HEK293T (cell line): ENCODE measurements around the gene HELZ.

Source experiments
- CTCF ChIA-PET: fragments of 350-600 bp; formaldehyde crosslinking; extraction: SDS; loops from one replicate; lab custom pipeline; 2021; ENCODE audit warnings: antibody characterized with exemption, inconsistent platforms; lab: Yijun Ruan, JAX
- POLR2A ChIA-PET: fragments of 350-600 bp; formaldehyde crosslinking; extraction: SDS; loops from one replicate; lab custom pipeline; 2020; ENCODE audit warnings: antibody characterized with exemption, inconsistent platforms; lab: Yijun Ruan, JAX
- DNase-seq: peaks from one replicate; pipeline ENCODE4 v3.0.0; 2012; ENCODE audit warnings: mixed read lengths; ENCODE audit errors: extremely low spot score
- ARNT ChIP-seq: fragments of 450-650 bp; IDR thresholded peaks from 2 replicates; pipeline ENCODE4 v1.6.1; 2017; ENCODE audit warnings: mild to moderate bottlenecking
- BHLHE40 ChIP-seq: fragments of 450-650 bp; IDR thresholded peaks from 2 replicates; pipeline ENCODE4 v1.6.1; 2016; ENCODE audit warnings: mild to moderate bottlenecking, moderate library complexity, borderline replicate concordance
- CTBP1 ChIP-seq: fragments of 450-650 bp; IDR thresholded peaks from 2 replicates; pipeline ENCODE4 v1.6.1; 2016; ENCODE audit warnings: borderline replicate concordance
- ELF4 ChIP-seq: fragments of 450-650 bp; IDR thresholded peaks from 2 replicates; pipeline ENCODE4 v1.6.1; 2017; ENCODE audit warnings: antibody characterized with exemption
- FOXA1 ChIP-seq: fragments of 450-650 bp; IDR thresholded peaks from 2 replicates; pipeline ENCODE4 v1.6.1; 2016; ENCODE audit warnings: mild to moderate bottlenecking
- FOXK2 ChIP-seq: fragments of 450-650 bp; IDR thresholded peaks from 2 replicates; pipeline ENCODE4 v1.6.1; 2016; ENCODE audit warnings: mild to moderate bottlenecking
- FOXM1 ChIP-seq: fragments of 450-650 bp; IDR thresholded peaks from 2 replicates; pipeline ENCODE4 v1.6.1; 2017; ENCODE audit warnings: mild to moderate bottlenecking, borderline replicate concordance
- HDGF ChIP-seq: fragments of 450-650 bp; IDR thresholded peaks from 2 replicates; pipeline ENCODE4 v1.6.1; 2017; ENCODE audit warnings: antibody characterized with exemption, borderline replicate concordance
- L3MBTL2 ChIP-seq: fragments of 450-650 bp; conservative IDR thresholded peaks from 2 replicates; pipeline ENCODE4 v1.6.1; 2016; ENCODE audit warnings: mild to moderate bottlenecking
- LEF1 ChIP-seq: fragments of 450-650 bp; IDR thresholded peaks from 2 replicates; pipeline ENCODE4 v1.6.1; 2017; ENCODE audit warnings: mild to moderate bottlenecking, borderline replicate concordance
- NFRKB ChIP-seq: fragments of 450-650 bp; IDR thresholded peaks from 2 replicates; pipeline ENCODE4 v1.6.1; 2016; ENCODE audit warnings: mild to moderate bottlenecking, moderate library complexity
- SP1 ChIP-seq: fragments of 450-650 bp; IDR thresholded peaks from 2 replicates; pipeline ENCODE4 v1.6.1; 2017
- SUZ12 ChIP-seq: fragments of 450-650 bp; IDR thresholded peaks from 2 replicates; pipeline ENCODE4 v1.6.1; 2016; ENCODE audit warnings: mild to moderate bottlenecking
- TARDBP ChIP-seq: fragments of 450-650 bp; IDR thresholded peaks from 2 replicates; pipeline ENCODE4 v1.6.1; 2016
- ZNF384 ChIP-seq: fragments of 450-650 bp; IDR thresholded peaks from 2 replicates; pipeline ENCODE4 v1.6.1; 2016
- TF ChIP-seq, protein P1 (sequence below): fragments of 450-650 bp; IDR thresholded peaks from 2 replicates; pipeline ENCODE4 v1.6.1; 2016

Gene HELZ

DNA sequence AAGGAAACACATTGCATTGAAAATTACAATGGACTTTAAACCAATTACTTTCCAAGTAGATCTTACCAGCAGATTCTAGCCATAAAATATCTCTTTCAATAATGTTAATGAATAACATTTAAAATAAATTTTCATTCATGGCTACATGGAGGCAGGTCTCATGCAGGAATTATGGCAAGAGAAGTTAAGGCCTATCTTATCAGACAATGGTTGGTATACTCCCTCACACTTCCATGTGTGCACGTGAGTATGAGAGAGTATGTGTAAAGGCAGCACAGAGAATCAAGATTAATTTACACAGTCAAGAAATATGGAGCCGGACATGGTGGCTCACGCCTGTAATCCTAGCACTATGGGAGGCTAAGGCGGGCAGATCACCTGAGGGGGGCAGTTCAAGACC lies 76.5 kb downstream of the HELZ start:
- ChIA-PET CTCF (no interaction called here), POLR2A (no interaction called here)
- DNase-seq = no peak
- TF ChIP-seq ZNF384 = no peak
- no peak for TF ChIP-seq HDGF

DNA sequence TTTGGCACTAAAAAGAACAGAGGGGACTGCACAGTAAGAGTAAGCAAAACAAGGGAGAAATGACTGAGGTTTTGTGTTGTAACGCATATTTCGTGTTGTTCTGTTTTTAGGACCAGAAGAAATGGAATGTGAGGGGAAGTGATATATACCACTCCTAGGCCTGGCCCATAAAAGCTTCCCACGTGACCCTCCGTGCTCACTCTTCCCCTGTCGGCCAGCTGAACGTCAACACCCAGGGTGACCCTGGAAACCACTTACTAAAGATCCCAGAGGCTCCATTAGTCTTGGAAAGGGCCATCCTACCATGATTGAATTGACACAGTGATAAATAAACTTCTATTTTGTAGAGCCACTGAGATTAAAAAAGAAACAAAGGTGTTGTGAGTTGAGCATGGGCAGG lies 79.8 kb downstream of the HELZ start:
- POLR2A ChIA-PET = no interaction called here
- TF ChIP-seq CTBP1 (no peak), NFRKB (no peak), HDGF (no peak), TARDBP (no peak), ZNF384 (no peak), FOXA1 (no peak)
- TF ChIP-seq, protein P1, sequence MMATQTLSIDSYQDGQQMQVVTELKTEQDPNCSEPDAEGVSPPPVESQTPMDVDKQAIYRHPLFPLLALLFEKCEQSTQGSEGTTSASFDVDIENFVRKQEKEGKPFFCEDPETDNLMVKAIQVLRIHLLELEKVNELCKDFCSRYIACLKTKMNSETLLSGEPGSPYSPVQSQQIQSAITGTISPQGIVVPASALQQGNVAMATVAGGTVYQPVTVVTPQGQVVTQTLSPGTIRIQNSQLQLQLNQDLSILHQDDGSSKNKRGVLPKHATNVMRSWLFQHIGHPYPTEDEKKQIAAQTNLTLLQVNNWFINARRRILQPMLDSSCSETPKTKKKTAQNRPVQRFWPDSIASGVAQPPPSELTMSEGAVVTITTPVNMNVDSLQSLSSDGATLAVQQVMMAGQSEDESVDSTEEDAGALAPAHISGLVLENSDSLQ = no peak
- DNase-seq = no peak
- CTCF ChIA-PET = no interaction called here

DNA sequence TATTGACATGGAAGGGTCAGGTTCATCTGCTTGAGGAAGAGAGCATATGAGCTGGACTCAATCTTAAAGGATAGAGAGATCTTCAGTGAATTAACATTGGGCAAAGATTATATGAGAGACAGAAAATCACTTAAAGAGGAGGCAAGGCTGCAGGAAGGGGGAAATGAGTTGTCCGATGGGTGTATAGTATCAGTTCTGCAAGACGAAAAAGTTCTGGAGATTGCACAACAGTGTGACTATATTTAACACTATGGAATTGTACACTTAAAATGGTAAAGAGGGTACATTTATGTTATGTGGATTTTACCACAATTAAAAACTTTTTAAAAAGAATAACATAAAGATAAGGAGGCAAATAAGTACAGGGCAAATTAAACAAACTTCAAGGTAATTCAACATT lies 80.7 kb downstream of the HELZ start:
- ChIA-PET CTCF (no interaction called here), POLR2A (no interaction called here)
- DNase-seq = no peak
- TF ChIP-seq HDGF = no peak
- TF ChIP-seq NFRKB = no peak

DNA sequence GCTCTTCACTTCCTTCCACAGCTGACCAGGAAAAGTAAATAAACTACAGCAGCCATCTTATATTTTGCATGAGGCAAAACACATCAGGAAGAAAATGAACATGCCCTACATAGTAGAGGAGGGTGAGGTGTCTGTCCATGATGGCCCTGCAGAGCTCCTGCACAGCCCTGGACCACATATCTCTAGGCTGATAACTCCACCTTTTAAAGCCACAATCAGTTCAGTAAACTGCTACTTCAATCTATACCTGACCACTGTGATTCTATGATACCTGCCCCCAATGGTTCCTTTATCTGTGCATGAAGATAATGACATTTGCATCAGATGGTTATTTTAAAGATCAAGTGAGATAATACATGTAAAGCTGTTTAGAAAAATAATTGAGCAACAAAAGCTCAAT lies 82.2 kb downstream of the HELZ start:
- TF ChIP-seq ARNT (no peak), SP1 (no peak), ELF4 (no peak)
- no peak for DNase-seq
- CTCF ChIA-PET = no interaction called here
- POLR2A ChIA-PET = no interaction called here

DNA sequence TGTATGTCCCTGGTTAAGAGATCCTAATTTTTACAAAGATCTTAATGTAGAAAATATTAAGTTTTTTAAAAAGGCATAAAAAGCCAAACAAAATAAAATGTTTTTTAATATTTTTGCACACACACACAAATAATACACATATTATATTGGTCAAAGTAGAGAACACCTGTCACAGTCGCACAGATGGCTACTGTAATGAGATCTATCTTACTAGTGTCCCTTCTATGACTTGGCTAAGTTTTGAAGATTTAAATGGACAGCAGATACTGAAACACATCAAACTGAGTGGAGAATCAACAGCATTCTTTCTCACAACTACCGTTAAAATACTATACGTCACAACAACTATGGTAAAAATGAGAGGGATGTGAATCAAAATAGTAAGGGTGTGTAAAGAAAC lies 83.4 kb downstream of the HELZ start:
- no peak for DNase-seq
- POLR2A ChIA-PET = no interaction called here

DNA sequence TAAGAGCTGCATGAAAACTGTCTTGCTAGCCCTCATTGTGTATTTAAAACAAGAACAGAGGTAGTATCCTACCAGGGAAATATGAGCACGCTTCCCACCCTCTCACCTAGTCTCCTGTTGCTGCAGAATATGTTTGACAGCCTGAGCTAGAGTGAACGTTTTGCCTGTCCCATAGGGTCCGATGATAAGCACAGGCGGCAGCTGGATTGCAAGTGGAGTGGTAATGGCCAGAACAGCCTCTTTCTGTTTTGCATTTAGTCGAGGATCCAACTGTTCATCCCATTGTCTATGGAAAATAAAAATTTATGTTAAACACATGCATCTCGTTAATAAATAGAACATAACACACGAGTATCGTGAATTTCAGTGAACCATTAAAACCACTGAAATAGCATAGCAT lies 84.2 kb downstream of the HELZ start:
- ChIA-PET POLR2A (no interaction called here), CTCF (no interaction called here)
- TF ChIP-seq, protein P1 = no peak
- TF ChIP-seq FOXM1 (no peak), SP1 (no peak), ZNF384 (no peak), TARDBP (no peak), L3MBTL2 (no peak), FOXA1 (no peak), ARNT (no peak), NFRKB (no peak), SUZ12 (no peak), HDGF (no peak), BHLHE40 (no peak), CTBP1 (no peak), FOXK2 (no peak), ELF4 (no peak), LEF1 (no peak)
- DNase-seq = no peak

More for the DNA sequence above, 83.4 kb downstream of the HELZ start:
- CTCF ChIA-PET = no interaction called here
- TF ChIP-seq ARNT (no peak), TARDBP (no peak), SUZ12 (no peak), FOXA1 (no peak), LEF1 (no peak), HDGF (no peak), FOXK2 (no peak), ELF4 (no peak), CTBP1 (no peak), ZNF384 (no peak), NFRKB (no peak), BHLHE40 (no peak), L3MBTL2 (no peak)

DNA sequence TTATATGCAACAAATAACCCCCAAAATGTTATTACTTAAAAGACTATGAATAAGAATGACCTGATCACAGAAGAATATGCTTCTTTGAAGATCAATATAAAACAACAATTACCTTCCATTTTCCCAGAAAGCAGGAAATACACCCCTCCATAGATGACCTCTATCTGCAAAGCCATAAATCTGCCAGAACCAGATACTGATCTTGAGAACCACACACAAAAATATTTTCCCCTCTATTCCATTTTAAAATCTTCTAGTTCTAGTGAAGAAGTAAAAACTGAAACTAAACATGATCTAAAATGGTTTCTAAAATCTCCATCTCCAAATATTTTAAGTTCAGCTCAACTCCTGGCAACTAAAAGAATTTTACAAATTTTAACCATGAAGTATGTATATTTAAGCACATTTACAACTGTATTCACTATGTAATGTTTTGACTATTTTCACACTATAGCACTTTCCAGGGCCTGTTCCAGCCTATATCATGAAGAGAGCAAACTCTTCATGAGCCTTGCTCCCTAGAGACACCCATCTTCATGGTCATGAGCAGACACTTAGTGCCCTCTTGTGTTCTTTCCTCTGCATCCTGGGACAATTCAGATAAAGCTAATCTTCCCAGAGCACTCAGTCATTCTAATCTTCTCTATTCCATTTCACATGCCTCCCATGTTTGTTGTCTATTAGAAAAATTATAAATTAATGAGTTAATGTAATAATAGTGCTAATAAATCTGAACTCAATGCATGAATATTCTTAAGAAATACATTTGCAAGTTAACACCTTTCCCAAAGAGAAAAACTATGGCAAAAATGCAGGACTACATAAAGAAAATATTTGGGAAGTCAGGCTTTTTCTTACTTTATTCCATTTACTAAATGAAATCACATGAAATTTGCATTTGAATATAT lies 87.0 kb downstream of the HELZ start:
- ChIA-PET CTCF (interaction anchor here (1.0 to 1.1 kb wide), 2 partner anchors 9 kb away, joined by 3 to 4 read pairs; no protein-coding TSS in a partner anchor), POLR2A (no interaction called here)
- no peak for DNase-seq
- no peak for TF ChIP-seq FOXM1
- TF ChIP-seq ARNT = no peak
- TF ChIP-seq SUZ12 = no peak
- no peak for TF ChIP-seq L3MBTL2
- TF ChIP-seq TARDBP = no peak
- no peak for TF ChIP-seq NFRKB
- no peak for TF ChIP-seq SP1
- no peak for TF ChIP-seq FOXK2
- TF ChIP-seq BHLHE40 = no peak
- TF ChIP-seq ELF4 = no peak
- no peak for TF ChIP-seq ZNF384
- TF ChIP-seq LEF1 = no peak
- TF ChIP-seq, protein P1 = no peak
- no peak for TF ChIP-seq CTBP1
- TF ChIP-seq FOXA1 = no peak
